Common myeloid progenitor, CD34-positive (primary cell): ENCODE data around the gene MKRN2. TPM values are rescaled to one million over a fixed set of nuclear protein-coding genes. Genes with fewer than 3 reads are reported as not detected.

Experiments used
- CTCF ChIA-PET: fragments of 350-600 bp; sonication (Branson Sonifier 250); formaldehyde crosslinking; loops from one replicate; lab custom pipeline; 2021; ENCODE audit warnings: antibody characterized with exemption; lab: Charles Lee
- POLR2A ChIA-PET: fragments of 350-600 bp; sonication (Branson Sonifier 250); formaldehyde crosslinking; loops from one replicate; lab custom pipeline; 2021; ENCODE audit warnings: antibody characterized with exemption; lab: Charles Lee
- DNase-seq, 3 donors: peaks; one replicate each; pipeline versions ENCODE4 v3.0.0 to v3.0.0-alpha.2; 2013
- H3K27ac ChIP-seq, 2 experiments: 1 replicate in 1 of 2; 2 replicates in 1 of 2; pipeline ENCODE4 v1.7.0; 2013; ENCODE audit warnings: inconsistent platforms in 2 of 2, low read length in 2 of 2, mild to moderate bottlenecking in 2 of 2, low read depth in 1 of 2, moderate library complexity in 1 of 2; ENCODE audit not compliant: severe bottlenecking in 2 of 2, insufficient read depth in 1 of 2, poor library complexity in 1 of 2
- H3K27me3 ChIP-seq, 5 experiments: replicated peaks in 2 of 5; 1 replicate in 3 of 5; 2 replicates in 2 of 5; pipeline versions ENCODE4 v1.6.1 to v1.7.0; 2013; ENCODE audit warnings: low read length in 4 of 5, mild to moderate bottlenecking in 2 of 5, moderate library complexity in 2 of 5, inconsistent platforms in 1 of 5; ENCODE audit not compliant: insufficient read depth in 5 of 5, control insufficient read depth in 4 of 5
- H3K36me3 ChIP-seq, 4 experiments: 1 replicate in 2 of 4; 2 replicates in 2 of 4; pipeline versions ENCODE4 v1.6.1 to v1.7.0; 2013; ENCODE audit warnings: low read length in 3 of 4, control low read depth in 1 of 4, mild to moderate bottlenecking in 1 of 4; ENCODE audit not compliant: control insufficient read depth in 4 of 4, insufficient read depth in 4 of 4
- H3K4me1 ChIP-seq, 4 experiments: 1 replicate in 3 of 4; 2 replicates in 1 of 4; pipeline versions ENCODE4 v1.6.1 to v1.7.1; 2013; ENCODE audit warnings: low read length in 3 of 4, mild to moderate bottlenecking in 3 of 4, control low read depth in 1 of 4, inconsistent platforms in 1 of 4, moderate library complexity in 1 of 4; ENCODE audit not compliant: control insufficient read depth in 4 of 4, insufficient read depth in 4 of 4; ENCODE audit errors: control extremely low read depth in 1 of 4
- H3K4me3 ChIP-seq, 7 experiments: 1 replicate in 4 of 7; 2 replicates in 3 of 7; pipeline versions ENCODE4 v1.5.1 to v1.7.0; 2013; ENCODE audit warnings: mild to moderate bottlenecking in 7 of 7, low read length in 6 of 7, moderate library complexity in 6 of 7, inconsistent platforms in 2 of 7, low read depth in 2 of 7, control low read depth in 1 of 7; ENCODE audit not compliant: insufficient read depth in 4 of 7, control insufficient read depth in 1 of 7; ENCODE audit errors: extremely low read depth in 1 of 7
- H3K9me3 ChIP-seq, 5 experiments: 1 replicate in 4 of 5; 2 replicates in 1 of 5; pipeline versions ENCODE4 v1.6.1 to v1.7.1; 2013; ENCODE audit warnings: low read length in 4 of 5, mild to moderate bottlenecking in 2 of 5, inconsistent platforms in 1 of 5, low read depth in 1 of 5, moderate library complexity in 1 of 5; ENCODE audit not compliant: control insufficient read depth in 4 of 5, insufficient read depth in 2 of 5; ENCODE audit errors: control extremely low read depth in 1 of 5
- WGBS: methylation state at CpG from one replicate; pipeline ENCODE4 v1.1.5; 2013; ENCODE audit not compliant: insufficient coverage; 5-methylcytosine and 5-hydroxymethylcytosine counted together
- polyA plus RNA-seq: library from polyadenylated mRNA; unstranded; fragments of 120-200 nt; gene quantifications from one replicate; pipeline ENCODE4 v1.2.1, GENCODE V29; 2013

MKRN2 gene, protein sequence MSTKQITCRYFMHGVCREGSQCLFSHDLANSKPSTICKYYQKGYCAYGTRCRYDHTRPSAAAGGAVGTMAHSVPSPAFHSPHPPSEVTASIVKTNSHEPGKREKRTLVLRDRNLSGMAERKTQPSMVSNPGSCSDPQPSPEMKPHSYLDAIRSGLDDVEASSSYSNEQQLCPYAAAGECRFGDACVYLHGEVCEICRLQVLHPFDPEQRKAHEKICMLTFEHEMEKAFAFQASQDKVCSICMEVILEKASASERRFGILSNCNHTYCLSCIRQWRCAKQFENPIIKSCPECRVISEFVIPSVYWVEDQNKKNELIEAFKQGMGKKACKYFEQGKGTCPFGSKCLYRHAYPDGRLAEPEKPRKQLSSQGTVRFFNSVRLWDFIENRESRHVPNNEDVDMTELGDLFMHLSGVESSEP
- 28.4 TPM for polyA plus RNA-seq

DNA sequence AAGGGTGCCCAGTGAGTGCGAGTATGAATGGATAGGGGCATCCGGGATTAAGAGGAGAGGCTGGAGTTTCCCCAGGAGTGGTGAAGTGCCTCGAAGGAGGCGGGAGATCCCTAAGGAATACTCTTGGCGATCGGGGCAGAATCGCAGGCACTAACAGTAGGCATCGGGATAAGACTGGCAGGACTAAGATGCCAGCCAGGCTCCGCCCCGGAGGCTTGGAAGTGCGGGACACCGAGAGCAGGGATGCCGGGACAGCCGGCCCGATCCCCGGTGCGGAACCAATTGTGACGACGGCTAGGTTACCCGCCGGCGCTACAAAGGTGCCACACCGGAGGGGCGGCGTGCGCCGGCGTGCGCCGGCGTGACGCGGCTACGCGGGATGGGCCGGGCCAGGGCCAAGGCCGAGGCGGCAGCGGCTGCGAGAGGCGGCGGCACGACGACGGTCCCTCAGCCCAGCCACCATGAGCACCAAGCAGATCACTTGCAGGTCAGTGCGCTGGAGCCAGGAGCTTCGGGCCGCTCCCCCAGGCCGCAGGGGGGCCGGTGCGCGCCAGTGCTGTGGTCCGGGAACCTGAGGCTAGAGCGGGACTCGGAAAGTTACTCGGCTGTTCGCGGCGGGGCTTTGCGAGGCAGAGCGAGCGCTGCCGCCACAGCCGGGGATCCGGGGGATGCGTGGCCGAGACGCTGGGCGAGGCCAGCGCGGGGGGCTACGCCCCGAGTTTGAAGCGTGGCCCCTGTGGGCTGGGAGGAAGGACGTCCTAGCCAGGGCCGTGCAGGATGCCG is at the start of gene MKRN2:
Gene MKRN2 (plus strand): TSS at position 398 of the 783 bp plus-strand sequence. CDS start 64 bp downstream, at position 462.
- H3K36me3 ChIP-seq = no peaks in the 10 kb centered on the region
- CTCF ChIA-PET = interaction anchor here (1.3 kb wide), 1 partner anchor 15 kb away, joined by 4 read pairs; no protein-coding TSS in a partner anchor
- peak within 1 kb of the TSS; percentile 78 to 91 for H3K27ac ChIP-seq
- POLR2A ChIA-PET = no interaction called here
- H3K4me1 ChIP-seq = peaks cover 5 to 43% (median 22%) of the 10 kb centered on the region in 4 experiments
- under 1% methylated on average over 74 of the region's 77 CpGs for whole genome bisulfite sequencing
- no peaks in the 10 kb centered on the region for H3K9me3 ChIP-seq
- peak within 1 kb of the TSS; percentile 81 to 98 (median 91) for H3K4me3 ChIP-seq
- peaks cover 0 to 27% (median 0%) of the 10 kb centered on the region in 5 experiments for H3K27me3 ChIP-seq
- DNase-seq = peak; percentile 87 to 93 (median 92)

DNA sequence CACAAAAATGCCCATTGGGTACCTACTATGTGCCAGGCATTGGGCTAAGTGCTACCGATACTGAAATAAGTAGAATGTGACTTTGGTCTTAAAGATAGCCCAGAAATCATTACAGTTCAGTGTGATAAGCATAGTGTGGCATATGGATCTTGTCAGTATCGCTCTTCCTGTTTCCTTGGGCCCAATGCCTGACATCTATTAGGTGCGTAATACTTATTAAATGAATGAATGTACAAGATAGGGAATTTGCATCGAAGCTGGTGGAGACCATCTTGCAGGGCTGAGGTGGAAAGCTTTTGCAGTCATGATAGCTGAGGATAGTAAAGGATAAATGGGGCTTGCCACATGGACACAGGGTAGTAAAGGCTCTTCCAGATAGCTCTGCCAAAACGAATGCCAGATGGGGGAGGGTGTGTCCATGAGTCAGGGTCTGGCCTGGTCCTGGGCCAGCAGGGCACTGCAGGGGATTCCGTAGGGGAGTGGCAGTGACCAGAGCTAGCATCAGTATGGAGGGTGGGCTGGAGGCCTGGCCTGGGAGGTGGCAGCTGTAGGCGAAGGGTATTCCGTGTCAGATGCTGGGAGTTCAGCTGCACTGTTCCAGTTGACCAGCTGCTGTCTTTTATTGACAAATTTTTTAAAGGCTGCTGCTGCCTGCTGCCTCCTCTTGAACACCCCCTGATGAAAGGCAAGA is 49.2 kb upstream of the MKRN2 start:
- Histone ChIP-seq H3K27ac (no peak overlapping the region), H3K27me3 (no peaks in the 10 kb centered on the region), H3K36me3 (peaks cover 2 to 63% (median 40%) of the 10 kb centered on the region in 4 experiments), H3K9me3 (no peaks in the 10 kb centered on the region), H3K4me3 (no peak overlapping the region), H3K4me1 (peaks cover 0 to 8% (median 1%) of the 10 kb centered on the region in 4 experiments)
- WGBS = 97% methylated on average over 7 of the region's 8 CpGs
- CTCF ChIA-PET = interaction anchor here (0.6 to 1.1 kb wide), 3 partner anchors 14 to 1766 kb away, joined by 3 to 4 read pairs (median 3); partner anchors contain the start of gene MKRN2OS
- DNase-seq = no peak
- POLR2A ChIA-PET = interaction anchor here (0.6 kb wide), 1 partner anchor 306 kb away, joined by 3 read pairs; no protein-coding TSS in a partner anchor

DNA sequence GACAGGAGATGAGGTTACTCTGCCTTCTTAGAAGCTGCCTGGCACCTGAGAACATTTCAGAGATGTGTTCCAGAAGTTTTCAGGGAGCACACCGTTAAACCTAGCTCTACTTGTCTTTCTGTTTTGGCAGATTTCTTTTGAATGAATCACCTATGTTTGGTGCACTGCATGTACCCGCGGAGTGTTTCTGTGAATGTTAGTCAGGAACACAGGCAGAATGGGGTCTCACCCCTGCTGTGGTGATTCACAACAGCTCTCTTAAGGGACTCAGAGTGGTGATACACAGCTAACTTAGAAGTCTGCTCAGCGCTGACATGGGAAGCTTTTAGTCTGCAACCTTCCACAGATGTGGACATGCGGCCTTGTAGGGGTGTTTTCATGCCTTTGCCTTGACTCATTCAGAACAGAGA is 48.6 kb upstream of the MKRN2 start:
- CTCF ChIA-PET = interaction anchor here (0.6 to 1.1 kb wide), 3 partner anchors 13 to 1767 kb away, joined by 3 to 4 read pairs (median 3); partner anchors contain the start of gene MKRN2OS
- Histone ChIP-seq H3K4me3 (no peak overlapping the region), H3K36me3 (peaks cover 4 to 60% (median 39%) of the 10 kb centered on the region in 4 experiments), H3K9me3 (no peaks in the 10 kb centered on the region), H3K27me3 (no peaks in the 10 kb centered on the region), H3K4me1 (peaks cover 0 to 7% (median 1%) of the 10 kb centered on the region in 4 experiments), H3K27ac (no peak overlapping the region)
- POLR2A ChIA-PET = no interaction called here
- no peak for DNase-seq
- WGBS = 100% methylated on average over 3 of the region's 5 CpGs

DNA sequence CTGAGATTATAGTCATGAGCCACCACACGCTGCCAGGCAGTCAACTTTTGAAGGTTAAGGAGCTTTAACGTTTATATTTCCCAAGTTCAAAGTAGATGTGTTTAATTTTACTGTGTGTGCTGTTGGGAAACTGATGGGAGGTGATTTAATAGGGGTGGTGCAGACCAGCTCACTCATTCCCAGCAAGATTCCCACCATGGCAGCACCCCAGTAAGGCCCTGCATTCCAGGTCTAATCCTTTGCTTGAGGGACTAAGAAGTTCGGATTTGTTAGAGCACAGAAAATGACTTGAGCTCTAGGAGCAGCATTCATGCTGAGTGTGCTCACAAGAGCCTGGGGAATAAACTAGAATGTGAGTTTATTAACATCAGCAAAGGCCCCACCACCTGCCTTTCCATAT is 47.4 kb upstream of the MKRN2 start:
- H3K27me3 ChIP-seq = no peaks in the 10 kb centered on the region
- H3K9me3 ChIP-seq = no peaks in the 10 kb centered on the region
- 100% methylated on average over 2 of the region's 3 CpGs for WGBS
- no peak for DNase-seq
- ChIA-PET POLR2A (no interaction called here), CTCF (no interaction called here)
- H3K36me3 ChIP-seq = peaks cover 12 to 60% (median 40%) of the 10 kb centered on the region in 4 experiments
- no peak overlapping the region for H3K4me3 ChIP-seq
- H3K4me1 ChIP-seq = no peaks in the 10 kb centered on the region
- no peak overlapping the region for H3K27ac ChIP-seq

DNA sequence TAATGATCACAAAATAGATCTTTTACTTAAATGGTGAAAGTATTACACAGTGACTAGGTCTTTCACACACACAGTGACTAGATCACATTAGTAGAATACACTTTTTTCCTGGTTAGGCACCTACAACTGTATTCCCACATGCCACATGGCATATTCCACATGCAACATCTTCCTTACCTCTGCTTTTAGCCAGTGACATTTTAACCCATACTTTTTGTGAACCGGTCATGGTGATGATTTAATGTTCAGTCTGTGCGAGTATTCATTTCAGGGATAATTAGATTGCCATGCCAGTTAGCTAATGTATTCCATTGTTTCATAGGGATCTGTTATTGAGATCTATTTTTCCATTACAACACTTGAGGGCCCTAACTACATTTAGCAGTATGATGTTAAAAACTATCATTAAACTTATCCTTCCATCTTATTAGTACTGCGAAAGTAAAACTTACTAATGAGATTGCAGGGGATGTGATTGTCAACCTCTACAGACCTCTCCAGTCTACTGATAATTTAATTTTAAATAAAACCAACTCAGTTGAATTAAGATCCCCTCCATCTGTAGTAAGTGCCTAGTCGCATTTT is 44.3 kb upstream of the MKRN2 start:
- H3K36me3 ChIP-seq = peaks cover 12 to 56% (median 31%) of the 10 kb centered on the region in 4 experiments
- H3K4me1 ChIP-seq = no peaks in the 10 kb centered on the region
- H3K27me3 ChIP-seq = no peaks in the 10 kb centered on the region
- ChIA-PET POLR2A (no interaction called here), CTCF (no interaction called here)
- no peak overlapping the region for H3K27ac ChIP-seq
- no peaks in the 10 kb centered on the region for H3K9me3 ChIP-seq
- DNase-seq = no peak
- no peak overlapping the region for H3K4me3 ChIP-seq
- no CpG with 5 or more reads among the region's 4 CpGs for WGBS

DNA sequence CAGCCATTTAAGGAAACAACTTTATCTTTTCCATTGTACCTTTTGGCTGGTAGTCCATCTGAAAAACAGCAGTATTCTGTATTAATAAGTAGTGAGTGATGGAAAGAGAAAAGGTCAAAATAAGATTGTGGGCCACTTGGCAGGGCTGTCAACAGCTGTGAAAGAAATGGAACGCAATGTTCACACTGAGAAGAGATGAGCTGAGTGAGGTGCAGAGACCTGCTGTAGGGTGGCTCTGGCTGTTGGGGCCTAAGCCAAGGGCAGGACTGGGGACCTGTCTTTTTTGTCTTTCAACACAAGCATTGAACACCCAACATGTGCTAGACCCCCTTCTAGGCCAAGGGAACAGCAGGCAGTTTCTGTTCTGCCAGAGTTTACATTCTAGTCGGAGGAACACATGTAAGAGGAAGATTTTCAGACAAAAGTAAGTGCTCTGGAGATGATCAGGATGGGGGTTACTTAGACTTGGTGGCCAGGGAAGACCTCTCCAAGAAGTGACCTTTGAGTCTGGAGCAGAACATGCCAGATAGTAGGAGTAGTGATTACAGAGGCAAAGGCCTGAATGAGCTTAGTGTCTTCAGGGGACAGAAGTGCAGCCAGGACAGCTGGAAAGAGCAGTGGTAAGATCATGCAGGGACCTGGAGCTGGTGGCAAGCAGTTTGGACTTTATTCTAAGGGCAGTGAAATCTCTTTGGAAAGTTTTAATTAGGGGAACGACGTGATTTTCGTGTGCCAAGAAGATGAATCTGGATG is 43.0 kb upstream of the MKRN2 start:
- Histone ChIP-seq H3K9me3 (no peaks in the 10 kb centered on the region), H3K36me3 (peaks cover 12 to 51% (median 27%) of the 10 kb centered on the region in 4 experiments), H3K4me1 (no peaks in the 10 kb centered on the region), H3K27me3 (no peaks in the 10 kb centered on the region), H3K4me3 (no peak overlapping the region), H3K27ac (no peak overlapping the region)
- whole genome bisulfite sequencing = 95% methylated on average over 5 of the region's 5 CpGs
- ChIA-PET CTCF (interaction anchor here (0.9 to 1.6 kb wide), 2 partner anchors 12 to 14 kb away, joined by 3 read pairs; no protein-coding TSS in a partner anchor), POLR2A (no interaction called here)
- DNase-seq = no peak
